Measurements from ENCODE around the gene DNAH10. TPM values are rescaled to one million over a fixed set of nuclear protein-coding genes. Genes with fewer than 3 reads are reported as not detected.

Gene DNAH10
- total RNA-seq, 1 experiment from 2014 or later = 0.17 TPM

DNA sequence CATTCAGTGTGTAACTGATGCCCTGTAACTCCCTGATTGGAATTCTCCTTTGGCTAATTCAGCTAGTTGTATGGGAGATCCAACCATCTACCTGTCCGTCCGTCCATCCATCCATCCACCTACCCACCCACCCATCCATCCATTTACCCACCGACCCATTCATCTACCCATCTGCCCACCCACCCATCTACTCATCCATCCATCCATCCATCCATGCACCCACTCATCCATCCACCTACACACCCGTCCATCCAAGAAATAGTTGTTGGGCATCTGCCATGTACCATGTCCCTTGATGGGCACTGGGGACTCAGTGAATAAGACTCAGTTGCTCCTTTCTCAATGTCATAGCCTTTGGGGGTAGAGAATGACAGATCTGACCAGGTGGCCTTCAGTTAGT lies 162.4 kb downstream of the DNAH10 start:
- Histone ChIP-seq H2AK5ac (ENCODE audit: insufficient read length, low read length) (no peak overlapping the region), H3K23ac (ENCODE audit: insufficient read length, low read depth, low read length) (no peak overlapping the region), H2BK15ac (ENCODE audit: low read depth, low read length) (no peak overlapping the region), H3K4me2 (ENCODE audit: insufficient read depth, insufficient read length, low read length) (no peak overlapping the region), H4K8ac (replicated peaks; ENCODE audit: insufficient read length, low read depth, low read length) (no peak overlapping the region), H2BK120ac (ENCODE audit: low read depth, low read length, poor library complexity, severe bottlenecking) (no peak overlapping the region), H2BK12ac (ENCODE audit: insufficient read length, low read depth, low read length) (no peak overlapping the region), H2AFZ (ENCODE audit: low read length) (no peak overlapping the region), H3K9ac (ENCODE audit: extremely low read depth, insufficient read length, low read length) (no peak overlapping the region), H3K56ac (ENCODE audit: insufficient read length, low read depth, low read length) (no peak overlapping the region), H3K9me3 (ENCODE audit: control insufficient read depth, low read depth, low read length) (no peaks in the 10 kb centered on the region), H3K4me1 (ENCODE audit: insufficient read depth, low read length) (no peaks in the 10 kb centered on the region), H3K27ac (ENCODE audit: insufficient read length, low read depth, low read length) (no peak overlapping the region), H3K4ac (ENCODE audit: low read depth, low read length) (no peak overlapping the region), H3T11ph (ENCODE audit: low read length) (no peak overlapping the region), H3K79me2 (ENCODE audit: insufficient read depth, low read length) (no peaks in the 10 kb centered on the region), H3K27me3 (ENCODE audit: insufficient read depth, low read length) (no peaks in the 10 kb centered on the region; the same call in 1 of the 2 replicates), H4K91ac (ENCODE audit: insufficient read length, low read depth, low read length) (no peak overlapping the region), H3K23me2 (ENCODE audit: insufficient read length, low read depth, low read length, poor library complexity, severe bottlenecking) (no peaks in the 10 kb centered on the region), H2BK20ac (ENCODE audit: low read depth, low read length, poor library complexity, severe bottlenecking) (no peak overlapping the region), H3K79me1 (ENCODE audit: insufficient read depth, low read depth, low read length, poor library complexity, severe bottlenecking) (no peaks in the 10 kb centered on the region), H3K14ac (ENCODE audit: insufficient read depth, low read length) (no peak overlapping the region), H2BK5ac (ENCODE audit: insufficient read length, low read length) (no peak overlapping the region), H4K20me1 (ENCODE audit: control insufficient read depth, insufficient read depth, insufficient read length) (no peaks in the 10 kb centered on the region), H3K18ac (ENCODE audit: insufficient read length, low read depth, low read length) (no peak overlapping the region), H4K5ac (ENCODE audit: insufficient read length, low read depth, low read length) (no peak overlapping the region)
- no peak for DNase-seq
- H3K27ac Mint-ChIP-seq = no peak overlapping the region
- H3K36me3 Mint-ChIP-seq (ENCODE audit: insufficient read depth in 1 of 3, low read depth in 3 of 3) = no peaks in the 10 kb centered on the region
- no peaks in the 10 kb centered on the region for H3K4me1 Mint-ChIP-seq
- H3K27me3 Mint-ChIP-seq (ENCODE audit: low read depth) = peaks cover 87% of the 10 kb centered on the region
- peak overlapping the region in 1 of 2 experiments; percentile 13; a peak in 1 of 5 replicates for H3K4me3 Mint-ChIP-seq
- TF ChIP-seq CTCF (conservative IDR thresholded peaks at IDR 0.05) = no peak
- WGBS (ENCODE audit: extremely low coverage, insufficient read length, low lambda C conversion rate) = no CpG with 5 or more reads among the region's 4 CpGs
- no peaks in the 10 kb centered on the region for H3K9me3 Mint-ChIP-seq

Measured in H9 (cell line).